ENCODE results near the gene WT1. TPM values are rescaled to one million over a fixed set of nuclear protein-coding genes. Genes with fewer than 3 reads are reported as not detected.

The WT1 gene
- total and polyA plus RNA-seq, 4 donors = 0.05 to 0.06 TPM; not detected in 2

DNA sequence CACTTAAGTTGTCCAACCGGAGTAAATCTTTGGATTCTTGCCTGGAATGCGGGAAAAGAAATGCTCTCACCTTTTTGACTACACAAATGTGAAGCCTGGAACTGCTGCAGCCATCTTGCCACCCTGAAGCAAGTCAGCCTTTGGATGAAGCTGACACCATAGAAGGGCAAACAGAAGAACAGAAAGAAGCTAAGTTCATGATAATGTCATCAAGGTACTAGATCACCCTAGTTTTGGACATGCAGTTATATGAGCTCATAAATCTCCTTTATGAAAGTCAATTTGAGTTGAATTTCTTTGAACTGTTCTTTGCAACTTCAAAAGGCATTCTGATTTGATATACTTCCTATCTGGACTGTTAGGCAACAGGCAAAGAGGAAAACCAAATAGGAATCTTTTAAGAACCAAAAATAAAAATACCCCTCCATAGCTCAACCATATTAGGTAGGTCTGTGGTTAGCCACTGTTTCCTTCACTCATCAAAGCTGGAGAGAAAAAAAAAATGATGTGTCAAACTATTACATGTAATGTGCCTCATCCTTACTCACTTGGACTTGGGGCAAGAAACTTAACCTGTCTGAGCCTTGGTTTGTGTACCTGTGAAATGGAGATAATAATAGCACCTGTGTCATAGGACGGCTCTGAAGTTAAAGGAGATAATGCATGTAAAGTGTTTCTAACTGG, 91.9 kb downstream of the WT1 start:
- TF ChIP-seq GABPA (IDR thresholded peaks at IDR 0.05 in 1 of 2, conservative IDR thresholded peaks at IDR 0.05 in 1 of 2) = no peak
- no peak for TF ChIP-seq JUND (IDR thresholded peaks at IDR 0.05)
- no peak overlapping the region for H3K9ac ChIP-seq (ENCODE audit: low read depth in 1 of 2, low read length in 2 of 2)
- H3K9me3 ChIP-seq (ENCODE audit: control insufficient read depth in 4 of 4, low read length in 3 of 4) = no peaks in the 10 kb centered on the region
- no peak overlapping the region for H3K4me3 ChIP-seq (ENCODE audit: low read depth in 1 of 3, low read length in 3 of 3)
- H3K27ac ChIP-seq (ENCODE audit: low read depth in 1 of 2, low read length in 2 of 2) = no peak overlapping the region
- H3K4me1 ChIP-seq (ENCODE audit: control insufficient read depth in 4 of 4, insufficient read depth in 4 of 4, low read length in 3 of 4) = no peaks in the 10 kb centered on the region
- no peaks in the 10 kb centered on the region for H3K27me3 ChIP-seq (ENCODE audit: control insufficient read depth in 4 of 4, insufficient read depth in 4 of 4, low read length in 3 of 4)
- no peaks in the 10 kb centered on the region for H3K36me3 ChIP-seq (ENCODE audit: control insufficient read depth in 4 of 4, insufficient read depth in 3 of 4, low read depth in 1 of 4, low read length in 3 of 4)
- DNase-seq (ENCODE audit: low spot score) = no peak
- WGBS = 87% methylated on average over 3 of the region's 3 CpGs

DNA sequence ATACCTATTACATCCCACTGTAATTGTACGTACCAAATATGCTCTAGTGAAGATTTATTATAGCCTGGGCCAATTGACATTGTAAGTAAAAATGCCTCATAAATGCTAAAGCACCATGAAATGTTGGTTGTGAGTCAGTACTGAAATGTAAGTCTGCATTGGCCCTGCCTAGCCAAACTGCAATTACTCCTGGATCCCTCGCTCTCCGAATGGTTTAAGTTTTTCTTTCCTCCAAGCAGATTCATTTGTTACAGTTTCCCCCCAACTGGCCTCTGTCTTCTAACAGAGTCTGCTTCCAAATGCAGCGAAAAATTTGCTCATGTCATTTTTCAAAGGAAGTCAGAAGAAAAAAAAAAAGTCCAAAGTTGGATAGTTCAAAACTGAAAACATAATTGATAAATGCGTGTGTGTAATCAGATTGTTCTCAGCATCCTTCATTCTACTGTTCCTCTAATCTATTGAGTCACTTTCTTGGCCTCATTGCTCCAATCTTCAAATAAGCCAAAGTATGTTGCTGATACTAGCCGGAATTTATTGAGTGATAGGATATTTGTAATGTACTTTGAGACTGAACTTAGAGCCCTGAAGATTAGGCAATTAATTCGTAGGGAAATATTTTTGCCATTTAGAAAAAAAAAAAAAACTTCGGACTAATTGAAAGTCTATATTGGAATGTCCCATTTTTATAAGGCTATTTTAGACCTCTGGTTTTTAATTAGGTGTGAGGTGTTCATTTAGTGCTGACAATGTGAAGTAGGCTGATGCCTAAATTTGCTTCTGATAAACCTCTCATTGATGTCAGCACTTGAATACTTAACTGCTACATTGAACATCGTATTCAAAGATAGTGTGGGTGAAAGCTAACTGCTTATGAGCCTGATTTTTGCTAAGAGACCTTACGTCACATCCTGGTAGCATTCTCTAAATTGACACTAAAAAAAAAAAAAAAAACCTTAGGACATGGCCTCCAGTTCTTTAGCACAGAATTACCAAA, 93.4 kb downstream of the WT1 start:
- no peak overlapping the region for H3K27ac ChIP-seq (ENCODE audit: low read depth in 1 of 2, low read length in 2 of 2)
- no peak overlapping the region for H3K4me3 ChIP-seq (ENCODE audit: low read depth in 1 of 3, low read length in 3 of 3)
- DNase-seq (ENCODE audit: low spot score) = no peak
- WGBS = 73% methylated on average over 10 of the region's 10 CpGs
- no peaks in the 10 kb centered on the region for H3K27me3 ChIP-seq (ENCODE audit: control insufficient read depth in 4 of 4, insufficient read depth in 4 of 4, low read length in 3 of 4)
- no peaks in the 10 kb centered on the region for H3K9me3 ChIP-seq (ENCODE audit: control insufficient read depth in 4 of 4, low read length in 3 of 4)
- TF ChIP-seq RAD21 (IDR thresholded peaks at IDR 0.05) (no peak), SP1 (IDR thresholded peaks at IDR 0.05) (no peak), REST (IDR thresholded peaks at IDR 0.05) (no peak), RXRA (IDR thresholded peaks at IDR 0.05) (no peak)
- no peaks in the 10 kb centered on the region for H3K4me1 ChIP-seq (ENCODE audit: control insufficient read depth in 4 of 4, insufficient read depth in 4 of 4, low read length in 3 of 4)
- no peaks in the 10 kb centered on the region for H3K36me3 ChIP-seq (ENCODE audit: control insufficient read depth in 4 of 4, insufficient read depth in 3 of 4, low read depth in 1 of 4, low read length in 3 of 4)
- no peak overlapping the region for H3K9ac ChIP-seq (ENCODE audit: low read depth in 1 of 2, low read length in 2 of 2)

DNA sequence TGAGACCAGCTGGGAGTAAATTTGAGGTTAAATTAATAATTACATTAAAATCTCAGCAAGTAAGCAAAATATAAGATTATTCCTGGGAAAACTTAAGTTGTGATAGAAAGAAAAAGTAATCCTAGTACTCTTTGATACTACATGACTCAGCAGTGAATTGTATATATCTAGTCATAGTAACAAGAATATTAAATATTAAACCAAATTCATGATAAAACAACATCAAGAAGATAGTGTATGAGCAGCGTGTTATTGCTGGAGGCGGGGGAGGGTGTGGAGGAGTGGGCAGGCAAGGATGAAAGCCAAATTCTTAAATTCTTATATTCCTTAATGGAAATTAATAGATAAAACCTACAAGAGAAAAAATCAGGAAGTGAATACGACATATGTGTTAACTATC, 95.2 kb downstream of the WT1 start:
- Histone ChIP-seq H3K4me3 (ENCODE audit: low read depth in 1 of 3, low read length in 3 of 3) (no peak overlapping the region), H3K36me3 (ENCODE audit: control insufficient read depth in 4 of 4, insufficient read depth in 3 of 4, low read depth in 1 of 4, low read length in 3 of 4) (no peaks in the 10 kb centered on the region), H3K27me3 (ENCODE audit: control insufficient read depth in 4 of 4, insufficient read depth in 4 of 4, low read length in 3 of 4) (no peaks in the 10 kb centered on the region), H3K27ac (ENCODE audit: low read depth in 1 of 2, low read length in 2 of 2) (no peak overlapping the region), H3K9me3 (ENCODE audit: control insufficient read depth in 4 of 4, low read length in 3 of 4) (peaks cover 0 to 1% (median 0%) of the 10 kb centered on the region in 4 donors), H3K9ac (ENCODE audit: low read depth in 1 of 2, low read length in 2 of 2) (no peak overlapping the region), H3K4me1 (ENCODE audit: control insufficient read depth in 4 of 4, insufficient read depth in 4 of 4, low read length in 3 of 4) (no peaks in the 10 kb centered on the region)
- TF ChIP-seq FOXA2 (IDR thresholded peaks at IDR 0.05) (no peak), TAF1 (conservative IDR thresholded peaks at IDR 0.05) (no peak), EGR1 (IDR thresholded peaks at IDR 0.05; ENCODE audit: low read depth in 2 of 2) (no peak), FOXA1 (IDR thresholded peaks at IDR 0.05) (no peak), NR2F2 (IDR thresholded peaks at IDR 0.05) (no peak), YY1 (IDR thresholded peaks at IDR 0.05) (no peak), REST (IDR thresholded peaks at IDR 0.05) (no peak), GABPA (IDR thresholded peaks at IDR 0.05 in 1 of 2, conservative IDR thresholded peaks at IDR 0.05 in 1 of 2) (no peak)
- TF ChIP-seq, protein P1, sequence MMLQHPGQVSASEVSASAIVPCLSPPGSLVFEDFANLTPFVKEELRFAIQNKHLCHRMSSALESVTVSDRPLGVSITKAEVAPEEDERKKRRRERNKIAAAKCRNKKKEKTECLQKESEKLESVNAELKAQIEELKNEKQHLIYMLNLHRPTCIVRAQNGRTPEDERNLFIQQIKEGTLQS (IDR thresholded peaks at IDR 0.05) = no peak
- no peak for DNase-seq (ENCODE audit: low spot score)
- WGBS = 85% methylated on average over 3 of the region's 3 CpGs

Data from liver (tissue), 9 donors.